Urothelium cell line (cell line): Measurements from ENCODE around the gene TSSK6.

ENCODE experiments used
- DNase-seq: peaks from one replicate; pipeline ENCODE4 v3.0.0; 2011; ENCODE audit warnings: low spot score, mixed read lengths
- FAIRE-seq: peaks from 2 replicates; lab custom pipeline; 2011; peaks lifted over from hg19 to GRCh38; lab: Jason Lieb, UNC

The TSSK6 gene

GRCh38 chr19:19507354-19507753, 8.0 kb downstream of the TSSK6 start:
- FAIRE-seq (no peak), DNase-seq (no peak)

DNA sequence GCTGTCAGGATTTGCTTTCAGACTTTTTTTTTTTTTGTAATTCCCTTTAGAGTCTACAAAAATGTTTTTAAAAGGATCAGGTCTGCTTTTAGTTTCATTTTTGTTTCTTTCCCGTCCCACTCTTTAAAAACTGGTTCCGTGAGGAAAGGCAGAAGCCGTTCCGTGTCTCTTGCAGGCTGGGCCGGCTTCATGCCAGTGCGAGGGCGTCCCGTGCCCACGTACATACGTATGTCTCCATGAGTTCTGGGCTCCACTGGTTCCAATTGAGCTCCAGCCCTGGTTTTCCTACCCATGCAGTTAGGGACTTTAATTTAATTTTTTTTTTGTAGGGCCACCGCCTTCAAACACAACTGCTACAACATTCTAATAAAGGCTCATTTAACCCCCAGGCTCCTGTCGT, 8.8 kb downstream of the TSSK6 start:
- no peak for DNase-seq
- FAIRE-seq: no peak

DNA sequence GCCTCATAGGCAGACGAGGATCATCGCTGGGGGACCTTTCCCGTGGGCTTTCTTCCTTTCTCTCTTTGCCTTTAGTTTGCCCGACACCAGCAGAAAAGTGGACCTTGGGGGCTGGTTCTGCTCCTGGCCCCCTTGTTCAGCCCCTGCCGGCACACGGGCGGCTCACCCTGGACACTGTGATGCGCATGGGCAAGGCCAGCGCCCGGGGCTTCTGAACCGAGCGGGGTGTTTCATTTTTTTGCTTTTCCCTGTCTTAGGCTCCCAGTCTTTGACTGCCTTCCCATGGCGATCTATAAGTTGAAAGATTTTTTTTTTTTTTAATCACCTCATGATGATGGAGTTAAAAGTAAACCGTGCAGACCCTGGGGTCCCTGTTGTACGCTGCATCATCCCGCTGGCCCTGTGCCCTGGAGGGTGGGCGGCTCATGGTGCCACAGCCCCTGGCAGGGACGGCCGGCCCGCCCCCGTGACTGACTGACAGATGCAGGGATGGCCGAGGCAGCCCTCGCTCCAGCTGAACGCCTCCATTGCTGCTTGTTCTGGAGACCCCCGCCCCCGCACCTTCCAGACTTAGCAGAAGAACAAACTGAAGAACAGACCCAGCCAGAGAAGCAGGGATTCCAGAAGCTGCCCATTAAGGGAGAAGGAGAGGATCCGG, 9.6 kb downstream of the TSSK6 start:
- DNase-seq (no peak), FAIRE-seq (no peak)

- no peak for FAIRE-seq
- DNase-seq: no peak
Observed at GRCh38 chr19:19504754-19505668, 10.3 kb downstream of the TSSK6 start.

GRCh38 chr19:19502808-19503602, 12.3 kb downstream of the TSSK6 start:
- no peak for FAIRE-seq
- DNase-seq: no peak

DNA sequence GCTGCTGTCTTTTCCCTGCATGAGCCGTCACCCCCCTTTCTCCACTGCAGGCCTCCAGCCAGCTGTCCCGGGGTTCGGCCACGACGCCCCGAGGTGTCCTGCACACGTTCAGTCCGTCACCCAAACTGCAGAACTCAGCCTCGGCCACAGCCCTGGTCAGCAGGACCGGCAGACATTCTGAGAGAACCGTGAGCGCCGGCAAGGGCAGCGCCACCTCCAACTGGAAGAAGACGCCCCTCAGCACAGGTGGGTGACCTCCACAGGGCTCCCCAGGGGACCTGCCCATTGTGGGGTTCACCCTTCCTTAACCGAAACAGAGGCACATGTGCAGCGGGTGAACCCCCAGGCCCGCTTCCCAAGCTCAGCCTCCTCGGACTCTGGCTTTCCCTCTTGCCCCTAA, 13.1 kb downstream of the TSSK6 start:
- FAIRE-seq (no peak), DNase-seq (no peak)

- no peak for DNase-seq
- FAIRE-seq: no peak
Observed at GRCh38 chr19:19501798-19502197, 13.6 kb downstream of the TSSK6 start.

DNA sequence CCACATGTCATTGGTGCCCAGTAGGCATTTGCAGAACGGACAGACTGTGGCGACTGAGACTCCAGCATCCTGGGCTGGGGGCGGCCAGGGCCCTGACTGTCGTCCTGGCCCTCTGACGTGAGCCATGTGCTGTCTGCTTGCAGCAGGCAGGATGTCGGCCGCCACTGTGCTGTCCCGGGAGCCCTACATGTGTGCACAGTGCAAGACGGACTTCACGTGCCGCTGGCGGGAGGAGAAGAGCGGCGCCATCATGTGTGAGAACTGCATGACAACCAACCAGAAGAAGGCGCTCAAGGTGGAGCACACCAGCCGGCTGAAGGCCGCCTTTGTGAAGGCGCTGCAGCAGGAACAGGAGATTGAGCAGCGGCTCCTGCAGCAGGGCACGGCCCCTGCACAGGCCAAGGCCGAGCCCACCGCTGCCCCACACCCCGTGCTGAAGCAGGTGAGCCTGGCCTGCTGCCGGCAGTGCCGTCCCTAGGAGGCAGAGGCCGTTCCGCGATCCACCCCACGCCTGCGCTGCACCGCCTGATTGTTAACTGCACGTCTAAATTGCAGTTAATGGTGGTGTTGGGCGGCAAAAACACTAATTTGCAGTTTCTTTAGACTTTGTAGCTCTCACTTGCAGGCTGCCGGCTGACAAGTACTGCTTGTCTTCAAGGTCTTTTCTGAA, 14.2 kb downstream of the TSSK6 start:
- no peak for FAIRE-seq
- no peak for DNase-seq

- no peak for FAIRE-seq
Observed at GRCh38 chr19:19499272-19499995, 15.9 kb downstream of the TSSK6 start.

DNA sequence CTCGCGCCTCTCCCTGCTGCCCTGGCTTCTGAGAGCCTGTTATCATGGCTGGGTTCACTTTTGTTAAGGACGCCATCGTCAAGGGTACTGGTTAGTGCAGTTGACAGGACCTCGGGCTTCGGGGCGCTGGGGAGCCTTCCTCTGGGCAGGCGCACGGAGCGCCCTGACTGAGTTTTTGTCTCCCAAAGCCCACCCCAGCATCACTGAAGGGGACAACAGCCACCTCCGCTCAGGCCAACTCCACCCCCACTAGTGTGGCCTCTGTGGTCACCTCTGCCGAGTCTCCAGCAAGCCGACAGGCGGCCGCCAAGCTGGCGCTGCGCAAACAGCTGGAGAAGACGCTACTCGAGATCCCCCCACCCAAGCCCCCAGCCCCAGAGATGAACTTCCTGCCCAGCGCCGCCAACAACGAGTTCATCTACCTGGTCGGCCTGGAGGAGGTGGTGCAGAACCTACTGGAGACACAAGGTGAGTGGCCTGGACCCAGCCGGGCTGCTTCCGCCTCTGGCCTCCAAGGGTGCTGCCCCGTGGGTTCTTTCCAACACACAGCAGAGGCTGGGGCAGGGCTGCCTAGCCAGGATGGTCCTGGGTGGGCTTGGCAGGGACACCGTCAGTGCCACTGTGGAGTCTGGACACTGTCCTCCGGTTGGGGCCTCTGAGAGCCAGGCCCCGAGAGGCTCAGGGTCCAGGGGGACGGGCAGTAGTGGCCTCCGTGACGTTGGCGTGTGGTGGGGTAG, 16.9 kb downstream of the TSSK6 start:
- no peak for FAIRE-seq
- no peak for DNase-seq

More at GRCh38 chr19:19499272-19499995, 15.9 kb downstream of the TSSK6 start:
- DNase-seq: no peak

GRCh38 chr19:19495614-19496603, 19.4 kb downstream of the TSSK6 start:
- FAIRE-seq (no peak), DNase-seq (no peak)

DNA sequence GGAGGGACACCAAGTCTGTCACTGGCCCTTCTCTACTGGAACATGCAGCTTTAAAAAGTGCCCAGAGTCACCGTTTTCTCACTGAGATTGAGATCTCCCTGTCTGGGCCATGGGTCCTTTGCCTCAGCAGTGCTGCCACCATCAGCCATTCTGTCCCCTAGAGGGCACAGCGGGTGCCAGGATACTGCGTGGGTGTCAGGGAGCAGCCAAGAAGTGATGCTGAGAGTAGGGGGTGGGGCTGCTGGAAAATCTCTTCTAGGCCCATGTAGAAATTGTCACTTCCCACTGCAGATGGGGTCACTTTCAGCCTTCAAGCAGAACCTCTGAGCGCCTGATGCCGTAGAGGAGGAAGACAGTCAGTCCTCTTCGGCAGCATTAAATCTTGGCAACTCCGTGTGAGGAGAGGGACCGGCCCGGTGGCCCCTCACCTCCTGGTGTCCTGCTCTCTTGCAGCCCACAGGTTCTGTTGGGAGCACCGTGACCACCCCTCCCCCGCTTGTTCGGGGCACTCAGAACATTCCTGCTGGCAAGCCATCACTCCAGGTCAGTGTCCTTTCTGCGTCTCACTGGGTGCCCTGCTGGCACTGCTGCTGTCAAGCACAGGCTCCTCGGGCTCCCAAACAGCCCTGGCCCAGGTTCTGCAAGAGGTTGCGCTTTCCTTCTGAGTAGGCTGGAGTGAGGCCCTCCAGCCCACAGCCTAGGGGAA, 21.4 kb downstream of the TSSK6 start:
- FAIRE-seq (no peak), DNase-seq (no peak)

DNA sequence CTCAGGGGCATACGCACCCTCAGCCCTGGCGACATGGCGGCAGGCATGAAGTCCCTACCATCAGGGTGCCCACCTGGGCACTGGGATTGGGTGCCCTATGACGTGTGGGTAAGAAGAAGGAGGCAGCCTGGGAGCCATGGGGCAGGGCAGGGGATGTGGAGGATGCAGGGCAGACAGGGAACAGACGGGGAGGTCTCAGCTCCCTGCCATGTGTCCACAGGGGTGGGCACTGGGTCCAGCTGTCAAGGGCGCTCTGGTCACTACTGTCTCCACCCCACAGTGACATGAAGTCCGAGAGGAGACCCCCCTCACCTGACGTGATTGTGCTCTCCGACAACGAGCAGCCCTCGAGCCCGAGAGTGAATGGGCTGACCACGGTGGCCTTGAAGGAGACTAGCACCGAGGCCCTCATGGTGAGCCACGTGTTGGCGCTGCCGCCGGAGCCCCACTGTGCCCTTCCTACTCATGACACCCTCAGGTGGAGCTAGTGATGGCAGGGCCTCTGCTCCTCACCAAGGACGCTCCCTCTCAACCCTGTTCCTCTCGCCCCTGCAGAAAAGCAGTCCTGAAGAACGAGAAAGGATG, 23.2 kb downstream of the TSSK6 start:
- DNase-seq (no peak), FAIRE-seq (no peak)

GRCh38 chr19:19491321-19492025, 23.9 kb downstream of the TSSK6 start:
- no peak for FAIRE-seq
- no peak for DNase-seq

DNA sequence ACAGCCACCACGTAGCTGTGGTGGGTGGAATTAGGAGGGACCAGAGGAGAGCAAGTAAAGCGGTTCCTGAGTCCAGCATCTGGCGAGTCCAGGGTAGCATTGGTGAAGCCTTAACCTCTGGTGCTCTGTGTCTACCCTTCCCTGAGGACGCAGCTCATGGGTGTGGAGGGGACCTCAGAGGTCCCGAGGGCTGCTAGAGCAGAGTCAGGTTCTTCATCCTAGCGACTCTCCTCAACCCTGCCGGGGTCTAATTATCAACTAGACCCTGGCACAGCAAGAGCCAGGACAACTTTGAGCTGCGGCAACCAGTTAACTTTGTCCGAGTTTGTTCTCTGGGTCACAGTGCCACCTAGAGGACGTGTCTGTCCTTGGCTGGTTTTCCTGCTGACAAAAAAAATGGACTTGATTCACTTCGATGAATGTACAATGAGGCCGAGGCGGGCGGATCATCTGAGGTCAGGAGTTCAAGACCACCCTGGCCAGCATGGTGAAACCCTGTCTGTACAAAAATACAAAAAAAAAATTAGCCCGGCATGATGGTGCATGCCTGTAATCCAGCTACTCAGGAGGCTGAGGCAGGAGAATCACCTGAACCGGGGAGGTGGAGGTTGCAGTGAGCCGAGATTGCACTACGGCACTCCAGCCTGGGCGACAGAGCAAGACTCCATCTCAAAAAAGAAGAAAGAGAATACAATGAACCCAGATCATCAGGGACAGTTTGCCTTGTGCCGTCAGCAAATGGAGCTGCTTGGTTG, 25.0 kb downstream of the TSSK6 start:
- no peak for FAIRE-seq
- peak; percentile 68 for DNase-seq

DNA sequence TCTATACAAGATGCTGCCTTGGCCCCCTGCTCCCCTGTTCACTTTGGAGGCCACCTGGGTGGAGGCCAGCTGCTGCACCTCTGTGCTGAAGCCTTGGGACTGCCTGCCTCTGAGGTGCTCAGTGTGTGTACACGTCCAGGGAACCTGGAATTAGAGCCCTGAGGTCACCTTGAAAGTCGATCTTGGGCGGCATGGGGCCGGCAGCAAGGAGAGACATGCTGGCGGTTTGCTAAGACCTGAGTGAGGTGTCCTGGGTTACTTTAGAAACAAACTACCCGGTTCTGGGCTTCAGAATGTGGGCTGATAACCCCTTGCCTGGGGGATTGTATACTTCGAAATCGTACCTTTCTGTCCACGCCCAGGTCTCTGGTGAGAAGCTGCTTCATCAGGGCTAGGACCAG, 25.5 kb downstream of the TSSK6 start:
- no peak for DNase-seq
- FAIRE-seq: no peak
